Measurements from ENCODE around the gene SLC7A14. TPM values are rescaled to one million over a fixed set of nuclear protein-coding genes. Genes with fewer than 3 reads are reported as not detected.

The SLC7A14 gene
- total RNA-seq, 1 experiment from 2014 or later = not detected

GRCh38 chr3:170500462-170500861 lies 85.4 kb downstream of the SLC7A14 start:
- POLR2A ChIA-PET = no interaction called here
- CTCF ChIA-PET = interaction anchor here (1.6 to 1.7 kb wide), 2 partner anchors 87 to 309 kb away, joined by 3 to 11 read pairs; no protein-coding TSS in a partner anchor
- H3K79me2 ChIP-seq (ENCODE audit: insufficient read depth, low read length) = no peaks in the 10 kb centered on the region
- no peak overlapping the region for H3K9ac ChIP-seq (ENCODE audit: low read length)
- no peak overlapping the region for H3K27ac ChIP-seq (ENCODE audit: low read depth, low read length)
- ATAC-seq (no peak), DNase-seq (ENCODE audit: low read depth, low spot score) (no peak)
- no peaks in the 10 kb centered on the region for H3K36me3 ChIP-seq (ENCODE audit: control insufficient read depth in 1 of 2, insufficient read depth in 2 of 2, low read length in 2 of 2)
- H2AFZ ChIP-seq (ENCODE audit: low read depth, low read length, poor library complexity, severe bottlenecking) = no peak overlapping the region
- H3K4me2 ChIP-seq (ENCODE audit: low read length) = no peak overlapping the region
- H3K9me2 ChIP-seq (ENCODE audit: insufficient read depth) = no peaks in the 10 kb centered on the region
- no peaks in the 10 kb centered on the region for H3K27me3 ChIP-seq (ENCODE audit: insufficient read depth, low read length)
- no peaks in the 10 kb centered on the region for H4K20me1 ChIP-seq (ENCODE audit: insufficient read depth)
- no peaks in the 10 kb centered on the region for H3K9me3 ChIP-seq (ENCODE audit: control insufficient read depth in 1 of 2, insufficient read depth in 1 of 2, low read depth in 1 of 2, low read length in 2 of 2)
- H3K4me3 ChIP-seq (replicated peaks in 1 of 2; ENCODE audit: low read depth in 1 of 2, low read length in 2 of 2) = no peak overlapping the region
- no TSS peak for BruUV-seq (replicated peaks)
- no peaks in the 10 kb centered on the region for H3K4me1 ChIP-seq (ENCODE audit: control insufficient read depth in 1 of 2, insufficient read depth in 2 of 2, low read length in 2 of 2)
- TF ChIP-seq SP1 (IDR thresholded peaks at IDR 0.05; ENCODE audit: low read depth) (no peak), ELF1 (IDR thresholded peaks at IDR 0.05; ENCODE audit: borderline replicate concordance, low read depth) (no peak), POLR2A (IDR thresholded peaks at IDR 0.05; ENCODE audit: borderline replicate concordance, extremely low read depth, insufficient read depth, insufficient read length) (no peak), SIN3A (IDR thresholded peaks at IDR 0.05; ENCODE audit: low read depth) (no peak), ATF3 (IDR thresholded peaks at IDR 0.05) (no peak), TCF7L2 (IDR thresholded peaks at IDR 0.05; ENCODE audit: borderline replicate concordance, extremely low read depth, insufficient read depth, insufficient read length) (no peak), EGR1 (IDR thresholded peaks at IDR 0.05; ENCODE audit: low read depth) (no peak), POLR2AphosphoS5 (IDR thresholded peaks at IDR 0.05; ENCODE audit: low read depth, low read length) (no peak), YY1 (IDR thresholded peaks at IDR 0.05; ENCODE audit: extremely low read depth, insufficient replicate concordance, low read depth, low read length) (no peak), CEBPB (IDR thresholded peaks at IDR 0.05; ENCODE audit: low read depth) (no peak), EZH2 (IDR thresholded peaks at IDR 0.05) (no peak), CTCF (IDR thresholded peaks at IDR 0.05 in 2 of 3, conservative IDR thresholded peaks at IDR 0.05 in 1 of 3; ENCODE audit: borderline replicate concordance in 1 of 3, insufficient read depth in 1 of 3, low read depth in 2 of 3, low read length in 2 of 3) (no peak), SRF (IDR thresholded peaks at IDR 0.05; ENCODE audit: low read depth) (no peak), RAD21 (IDR thresholded peaks at IDR 0.05; ENCODE audit: low read depth) (no peak), FOSL1 (IDR thresholded peaks at IDR 0.05; ENCODE audit: low read depth) (no peak)
- TF ChIP-seq, protein P1, sequence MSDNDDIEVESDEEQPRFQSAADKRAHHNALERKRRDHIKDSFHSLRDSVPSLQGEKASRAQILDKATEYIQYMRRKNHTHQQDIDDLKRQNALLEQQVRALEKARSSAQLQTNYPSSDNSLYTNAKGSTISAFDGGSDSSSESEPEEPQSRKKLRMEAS (IDR thresholded peaks at IDR 0.05) = no peak
- RAD21 ChIA-PET (ENCODE audit: low non-redundant PET in 1 of 2, low total read pairs in 2 of 2, uncharacterized antibody in 2 of 2, unreplicated experiment in 2 of 2) = no interaction called here
- intact Hi-C loops (cut with micrococcal nuclease) = no loop called here
